ENCODE measurements around the gene CAMTA1.

CAMTA1 gene

GRCh38 chr1:6862906-6863305, 77.7 kb downstream of the CAMTA1 start:
- Histone ChIP-seq H3K9me2 (replicated peaks; ENCODE audit: insufficient read depth, low read length) (no peaks in the 10 kb centered on the region), H3K4me1 (ENCODE audit: low read length) (peaks cover under 1% of the 10 kb centered on the region; the same call in 1 of the 2 replicates), H2AFZ (ENCODE audit: low read length) (no peak overlapping the region), H3K36me3 (replicated peaks; ENCODE audit: insufficient read depth, low read length) (no peaks in the 10 kb centered on the region), H3K9ac (ENCODE audit: low read length) (no peak overlapping the region), H4K20me1 (ENCODE audit: insufficient read depth, low read length) (no peaks in the 10 kb centered on the region), H3K4me2 (ENCODE audit: low read depth, low read length) (no peak overlapping the region), H3K9me3 (replicated peaks; ENCODE audit: insufficient read depth, low read length) (no peaks in the 10 kb centered on the region), H3K79me2 (ENCODE audit: low read length) (peaks cover 19% of the 10 kb centered on the region), H3K4me3 (ENCODE audit: low read length) (no peak overlapping the region), H3K27ac (ENCODE audit: low read length) (no peak overlapping the region), H3K27me3 (replicated peaks; ENCODE audit: insufficient read depth, low read length) (no peaks in the 10 kb centered on the region), H3F3A (ENCODE audit: insufficient read depth, low read length) (no peaks in the 10 kb centered on the region)
- no peak for TF ChIP-seq CTCF (IDR thresholded peaks at IDR 0.05; ENCODE audit: low read length)
- no peak for TF ChIP-seq EZH2 (optimal IDR thresholded peaks at IDR 0.05; ENCODE audit: low read depth, low read length)
- TF ChIP-seq EZH2phosphoT487 (IDR thresholded peaks at IDR 0.05; ENCODE audit: low read length), result no peak
- DNase-seq, result no peak

- DNase-seq, result no peak
- H3F3A ChIP-seq (ENCODE audit: insufficient read depth, low read length), result no peaks in the 10 kb centered on the region
- H4K20me1 ChIP-seq (ENCODE audit: insufficient read depth, low read length), result no peaks in the 10 kb centered on the region
- no peak overlapping the region for H2AFZ ChIP-seq (ENCODE audit: low read length)
- H3K9me3 ChIP-seq (replicated peaks; ENCODE audit: insufficient read depth, low read length), result no peaks in the 10 kb centered on the region
- H3K4me1 ChIP-seq (ENCODE audit: low read length), result peaks cover 13% of the 10 kb centered on the region
- no peaks in the 10 kb centered on the region for H3K9me2 ChIP-seq (replicated peaks; ENCODE audit: insufficient read depth, low read length)
- H3K9ac ChIP-seq (ENCODE audit: low read length), result no peak overlapping the region
- H3K4me3 ChIP-seq (ENCODE audit: low read length), result no peak overlapping the region
- H3K4me2 ChIP-seq (ENCODE audit: low read depth, low read length), result no peak overlapping the region
- H3K36me3 ChIP-seq (replicated peaks; ENCODE audit: insufficient read depth, low read length), result no peaks in the 10 kb centered on the region
- peaks cover 30% of the 10 kb centered on the region for H3K79me2 ChIP-seq (ENCODE audit: low read length)
- H3K27me3 ChIP-seq (replicated peaks; ENCODE audit: insufficient read depth, low read length), result no peaks in the 10 kb centered on the region
- TF ChIP-seq EZH2 (optimal IDR thresholded peaks at IDR 0.05; ENCODE audit: low read depth, low read length) (no peak), EZH2phosphoT487 (IDR thresholded peaks at IDR 0.05; ENCODE audit: low read length) (no peak), CTCF (IDR thresholded peaks at IDR 0.05; ENCODE audit: low read length) (no peak)
- H3K27ac ChIP-seq (ENCODE audit: low read length), result no peak overlapping the region
Measured at GRCh38 chr1:6864166-6864565, 78.9 kb downstream of the CAMTA1 start.

- H3K4me2 ChIP-seq (ENCODE audit: low read depth, low read length), result no peak overlapping the region
- H3K9ac ChIP-seq (ENCODE audit: low read length), result no peak overlapping the region
- no peaks in the 10 kb centered on the region for H3F3A ChIP-seq (ENCODE audit: insufficient read depth, low read length)
- no peaks in the 10 kb centered on the region for H3K36me3 ChIP-seq (replicated peaks; ENCODE audit: insufficient read depth, low read length)
- H3K9me2 ChIP-seq (replicated peaks; ENCODE audit: insufficient read depth, low read length), result no peaks in the 10 kb centered on the region
- H3K27ac ChIP-seq (ENCODE audit: low read length), result no peak overlapping the region
- H3K27me3 ChIP-seq (replicated peaks; ENCODE audit: insufficient read depth, low read length), result no peaks in the 10 kb centered on the region
- peaks cover 21% of the 10 kb centered on the region for H3K4me1 ChIP-seq (ENCODE audit: low read length)
- no peaks in the 10 kb centered on the region for H4K20me1 ChIP-seq (ENCODE audit: insufficient read depth, low read length)
- H2AFZ ChIP-seq (ENCODE audit: low read length), result no peak overlapping the region
- H3K79me2 ChIP-seq (ENCODE audit: low read length), result peaks cover 39% of the 10 kb centered on the region
- DNase-seq, result no peak
- no peaks in the 10 kb centered on the region for H3K9me3 ChIP-seq (replicated peaks; ENCODE audit: insufficient read depth, low read length)
- no peak for TF ChIP-seq EZH2phosphoT487 (IDR thresholded peaks at IDR 0.05; ENCODE audit: low read length)
- TF ChIP-seq EZH2 (optimal IDR thresholded peaks at IDR 0.05; ENCODE audit: low read depth, low read length), result no peak
- TF ChIP-seq CTCF (IDR thresholded peaks at IDR 0.05; ENCODE audit: low read length), result no peak
- H3K4me3 ChIP-seq (ENCODE audit: low read length), result no peak overlapping the region
Measured at GRCh38 chr1:6866825-6867224, 81.6 kb downstream of the CAMTA1 start.
